HG02678 (cell line): ENCODE results near the gene MRPL39.
"Not testable (repeated sequence)": the region's sequence is repeated elsewhere in the genome, so short reads cannot be mapped to it uniquely, and the experiment has no call there.

Experiments
- ATAC-seq: cut with Tn5 transposase; IDR thresholded peaks from one replicate; pipeline ENCODE4 v1.9.1; 2021; ENCODE audit warnings: mild to moderate bottlenecking, moderate library complexity; ENCODE audit not compliant: unreplicated experiment

Gene MRPL39

DNA sequence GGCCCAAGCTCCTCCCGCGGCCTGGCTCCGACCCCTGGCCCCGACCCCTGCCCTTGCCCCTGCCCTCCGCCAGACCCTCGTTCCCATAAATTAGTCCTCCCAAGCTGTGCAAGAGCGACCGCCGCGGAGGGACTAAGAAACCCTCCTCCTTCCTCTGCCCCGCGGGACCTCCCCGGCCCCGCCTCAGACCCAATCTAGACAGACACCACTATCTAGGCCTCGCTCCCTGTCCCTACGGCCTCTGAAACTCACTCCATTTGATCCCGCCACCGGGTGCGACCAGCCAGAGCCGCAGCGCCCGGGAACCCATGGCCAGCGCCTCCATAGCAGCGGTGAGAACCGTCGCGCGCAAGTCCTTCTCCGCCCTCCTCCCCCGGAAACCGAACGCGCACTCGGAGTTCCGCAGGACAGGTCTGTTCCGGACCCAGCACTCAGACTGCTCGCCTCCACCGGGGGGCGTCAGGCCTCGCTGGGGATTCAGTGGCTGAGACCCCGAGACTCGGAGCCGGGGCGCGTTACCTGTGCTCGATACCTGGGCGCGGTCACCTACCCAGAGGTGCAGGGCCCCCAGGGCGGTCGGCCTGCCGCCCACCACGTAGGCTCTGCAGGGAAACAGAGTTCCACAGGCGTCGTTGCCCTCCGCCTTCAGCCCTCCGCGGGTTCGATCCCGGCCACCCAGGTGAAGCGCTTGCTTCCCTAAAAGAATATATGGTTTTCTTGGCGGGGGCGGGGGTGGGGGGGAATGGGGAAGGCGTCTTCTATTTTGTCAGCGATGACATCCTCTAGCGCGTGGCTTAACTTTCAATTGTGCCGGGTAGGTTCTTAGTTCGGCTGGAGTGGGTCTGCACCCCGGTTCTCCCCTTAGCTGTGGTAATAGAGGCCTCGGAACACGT is at the start of gene MRPL39:
Gene MRPL39, minus strand, starts transcription at position 331 of the 893 bp plus-strand sequence. Its CDS starts 6 bp downstream, at position 325.
- ATAC-seq = peak; percentile 97

DNA sequence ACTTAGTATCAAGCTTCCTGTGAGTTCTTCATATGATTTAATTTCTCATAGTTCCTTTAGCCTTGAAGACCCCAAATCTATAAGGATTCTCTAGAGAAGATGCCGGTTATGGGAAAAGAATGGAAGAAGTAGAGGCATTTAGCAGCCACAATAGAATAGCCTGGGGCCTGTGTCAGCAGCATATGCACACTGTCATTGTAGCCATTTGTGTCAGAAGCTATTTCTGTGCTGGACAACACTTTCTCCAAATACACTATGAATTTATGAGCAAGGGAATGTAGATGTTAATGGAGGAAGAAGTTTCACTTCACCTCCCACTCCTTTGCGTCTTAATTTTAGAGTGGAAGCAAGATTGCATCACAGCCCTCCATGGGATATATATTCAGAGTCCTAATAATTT is 49.1 kb upstream of the MRPL39 start:
- ATAC-seq = no peak

DNA sequence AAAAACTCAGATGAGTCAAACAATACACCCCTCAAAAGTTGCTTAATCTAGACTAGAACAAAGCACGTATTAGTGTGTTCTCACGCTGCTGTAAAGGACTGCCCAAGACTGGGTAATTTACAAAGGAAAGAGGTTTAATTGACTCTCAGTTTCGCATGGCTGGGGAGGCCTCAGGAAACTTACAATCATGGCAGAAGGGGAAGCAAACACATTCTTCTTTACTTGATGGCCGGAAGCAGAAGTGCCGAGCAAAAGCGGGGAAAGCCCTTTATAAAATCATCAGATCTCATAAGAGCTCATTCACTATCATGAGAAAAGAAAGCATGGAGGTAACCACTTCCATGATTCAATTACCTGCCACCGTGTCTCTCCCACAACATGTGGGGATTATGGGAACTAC is 41.9 kb upstream of the MRPL39 start:
- no peak for ATAC-seq

DNA sequence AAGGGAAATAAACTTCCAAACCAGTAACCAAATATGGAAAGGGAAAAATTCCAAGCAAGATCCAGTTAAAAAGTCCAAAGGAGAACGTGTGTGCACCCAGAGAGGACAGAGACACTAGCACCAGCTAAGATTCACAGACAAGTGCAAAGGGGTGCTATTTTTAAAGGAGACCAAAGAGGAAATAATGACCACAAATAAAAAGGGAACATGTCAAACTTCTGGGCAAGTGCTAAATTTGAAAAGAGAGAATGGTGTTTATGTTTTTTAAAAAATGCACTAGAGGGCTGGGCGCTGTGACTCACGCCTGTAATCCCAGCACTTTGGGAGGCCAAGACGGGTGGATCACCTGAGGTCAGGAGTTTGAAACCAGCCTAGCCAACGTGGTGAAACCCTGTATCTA is 40.4 kb upstream of the MRPL39 start:
- ATAC-seq = no peak

DNA sequence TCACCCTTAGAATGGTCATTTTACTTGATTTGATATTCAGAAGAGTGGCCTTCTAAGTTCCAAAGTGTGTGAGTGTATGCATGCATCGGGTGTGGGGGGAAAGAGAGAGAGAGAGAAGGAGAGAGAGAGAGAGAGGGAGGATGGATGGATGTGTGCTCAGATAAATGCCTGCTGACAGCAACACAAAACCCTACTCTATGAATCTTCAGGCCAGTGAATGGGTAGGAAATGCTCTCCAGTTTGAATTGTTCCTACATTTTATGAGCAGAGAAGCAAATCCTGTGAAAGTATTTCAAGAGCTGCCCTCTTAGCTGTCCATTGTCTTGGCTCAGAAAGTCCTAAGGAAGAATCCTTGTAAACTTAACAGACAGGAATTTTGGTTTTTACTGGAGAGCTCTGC is 39.2 kb upstream of the MRPL39 start:
- ATAC-seq = no peak

DNA sequence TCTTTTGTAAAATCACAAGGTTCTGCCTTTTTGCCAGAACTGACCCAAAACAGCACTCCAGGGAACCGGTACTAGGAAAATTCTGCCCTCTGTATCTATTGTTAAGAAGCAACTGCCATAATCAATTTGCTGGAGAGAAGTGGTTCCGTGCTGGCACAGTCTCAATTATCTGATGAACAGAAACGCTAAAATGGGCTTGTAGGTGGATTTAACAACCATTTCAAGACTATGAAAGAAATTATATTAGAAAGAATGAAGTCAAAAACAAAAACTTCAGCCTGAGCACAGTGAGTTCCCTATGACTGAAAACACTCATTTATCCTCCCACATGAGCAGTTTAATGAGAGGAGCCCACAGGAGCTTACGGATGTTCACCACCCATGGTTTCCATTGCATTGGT is 36.2 kb upstream of the MRPL39 start:
- ATAC-seq = no peak

DNA sequence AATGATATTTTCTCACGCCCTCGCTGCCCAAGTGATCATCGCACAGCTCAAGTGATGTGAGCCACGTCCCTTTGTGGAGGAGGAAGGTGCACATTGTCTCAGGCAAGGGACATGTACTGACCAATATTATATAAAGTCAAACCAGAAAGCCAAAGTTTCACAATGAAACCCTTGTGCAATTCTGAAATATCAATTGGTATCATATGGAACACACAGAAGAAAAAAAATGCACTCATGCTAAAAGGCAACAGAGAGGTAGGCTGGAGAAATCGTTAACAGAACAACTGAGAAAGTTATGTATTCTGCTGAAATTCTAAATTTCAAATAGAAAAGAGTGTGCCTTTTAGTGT is 33.6 kb upstream of the MRPL39 start:
- ATAC-seq = no peak

DNA sequence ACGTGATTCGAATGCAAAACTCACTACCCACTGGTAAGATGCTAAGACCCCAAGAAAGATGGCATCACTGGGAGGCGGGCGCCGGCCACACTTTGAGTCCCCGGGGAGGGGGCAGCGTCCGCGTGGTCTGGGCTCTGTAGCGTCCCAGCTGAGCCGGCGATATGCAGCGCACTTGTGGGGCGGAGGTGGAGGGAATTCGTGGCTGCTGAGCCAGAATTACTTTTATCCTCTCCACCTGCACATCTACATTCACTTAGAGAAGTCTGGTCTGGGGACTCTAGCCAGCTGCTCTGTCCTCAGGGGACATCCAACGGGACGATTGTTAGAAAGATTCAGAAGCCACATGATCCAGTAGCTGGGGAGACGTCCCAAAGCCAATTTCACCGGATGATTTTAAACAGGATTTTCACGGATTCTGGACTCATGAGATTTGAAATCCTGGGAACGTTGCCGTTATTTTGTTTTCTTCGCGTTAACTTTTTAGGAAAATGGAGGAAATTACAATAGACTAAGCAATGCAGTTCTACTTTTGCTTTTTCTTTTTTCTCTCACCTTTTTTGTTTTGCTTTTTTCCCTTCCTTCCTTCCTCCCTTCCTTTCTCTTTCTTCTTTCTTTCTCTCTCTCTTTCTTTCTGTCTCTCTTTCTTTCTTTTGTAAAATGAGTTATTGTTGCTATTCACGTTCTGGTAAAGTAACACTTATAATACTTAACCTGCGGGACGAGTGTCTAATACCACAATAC is 33.1 kb upstream of the MRPL39 start:
- ATAC-seq = peak; percentile 29

DNA sequence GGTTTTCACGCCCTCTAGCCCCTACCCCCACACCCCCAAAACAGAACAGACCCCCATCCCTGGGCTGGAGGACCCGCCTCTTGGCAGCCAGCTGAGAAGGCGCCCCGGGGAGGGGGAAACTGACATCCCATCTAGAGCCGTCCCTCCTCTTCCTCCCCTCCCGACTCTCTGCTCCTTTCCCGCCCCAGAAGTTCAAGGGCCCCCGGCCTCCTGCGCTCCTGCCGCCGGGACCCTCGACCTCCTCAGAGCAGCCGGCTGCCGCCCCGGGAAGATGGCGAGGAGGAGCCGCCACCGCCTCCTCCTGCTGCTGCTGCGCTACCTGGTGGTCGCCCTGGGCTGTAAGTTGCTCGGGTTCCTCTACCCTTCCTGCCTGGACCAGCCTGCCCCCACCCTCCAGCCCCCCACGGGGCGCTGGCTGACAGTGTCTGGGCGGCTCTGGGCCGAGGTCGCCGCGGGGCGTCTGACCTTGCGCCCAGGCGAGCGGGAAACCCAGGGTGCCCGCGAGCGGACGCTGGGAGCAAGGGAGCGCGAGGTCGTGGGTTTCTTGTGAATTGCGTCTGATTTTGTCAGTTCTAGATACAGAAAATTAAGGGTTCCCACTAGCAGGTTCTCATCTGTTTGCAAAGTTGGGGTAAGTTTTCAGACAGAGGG is 32.4 kb upstream of the MRPL39 start:
- peak; percentile 75 for ATAC-seq

DNA sequence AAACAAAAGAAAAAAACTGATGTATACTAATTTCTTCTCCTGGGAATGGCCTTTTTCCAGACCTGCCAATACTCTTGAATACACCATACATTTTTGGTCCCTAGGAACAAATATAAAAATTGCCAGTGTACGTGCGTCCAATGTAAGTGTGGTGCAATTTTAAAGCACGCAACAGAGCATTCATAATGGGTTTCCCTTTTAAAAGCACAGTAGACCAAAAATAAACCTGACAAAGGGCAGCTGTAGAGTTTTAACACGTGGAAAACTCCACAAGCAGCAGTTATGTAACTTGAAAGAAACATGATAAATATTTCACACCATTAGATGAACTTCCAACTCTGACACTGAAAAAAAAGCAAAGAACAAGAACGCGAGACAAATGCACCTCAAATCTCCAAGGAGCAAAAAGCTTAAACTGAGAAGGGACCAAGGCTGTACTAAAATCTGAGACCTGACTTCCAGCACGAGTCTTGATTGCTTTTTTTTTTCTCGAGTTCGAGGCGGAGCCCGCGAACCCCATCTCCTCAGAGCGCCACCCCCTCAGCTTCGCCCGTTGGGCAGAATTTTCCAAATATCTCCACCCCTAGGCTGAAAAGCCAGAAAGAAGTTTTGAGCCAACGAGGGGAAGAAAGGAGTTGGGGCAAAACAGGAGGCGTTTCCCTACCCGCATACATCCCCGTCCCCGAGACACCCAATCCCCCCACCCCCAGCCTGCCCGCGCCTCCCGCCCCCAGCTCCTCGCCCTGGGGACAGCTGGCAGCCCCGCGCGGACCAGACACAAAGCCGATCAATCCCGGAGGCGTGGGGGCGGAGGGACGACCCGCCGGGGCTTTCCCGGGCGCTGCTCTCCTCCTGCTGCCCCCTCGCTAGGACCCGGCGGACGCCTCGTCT is 31.6 kb upstream of the MRPL39 start, which contains the start of gene JAM2:
Gene JAM2, plus strand, starts transcription at position 599 of the 891 bp plus-strand sequence. CDS start 564 bp downstream, outside the sequence.
- peak; percentile 45 for ATAC-seq

DNA sequence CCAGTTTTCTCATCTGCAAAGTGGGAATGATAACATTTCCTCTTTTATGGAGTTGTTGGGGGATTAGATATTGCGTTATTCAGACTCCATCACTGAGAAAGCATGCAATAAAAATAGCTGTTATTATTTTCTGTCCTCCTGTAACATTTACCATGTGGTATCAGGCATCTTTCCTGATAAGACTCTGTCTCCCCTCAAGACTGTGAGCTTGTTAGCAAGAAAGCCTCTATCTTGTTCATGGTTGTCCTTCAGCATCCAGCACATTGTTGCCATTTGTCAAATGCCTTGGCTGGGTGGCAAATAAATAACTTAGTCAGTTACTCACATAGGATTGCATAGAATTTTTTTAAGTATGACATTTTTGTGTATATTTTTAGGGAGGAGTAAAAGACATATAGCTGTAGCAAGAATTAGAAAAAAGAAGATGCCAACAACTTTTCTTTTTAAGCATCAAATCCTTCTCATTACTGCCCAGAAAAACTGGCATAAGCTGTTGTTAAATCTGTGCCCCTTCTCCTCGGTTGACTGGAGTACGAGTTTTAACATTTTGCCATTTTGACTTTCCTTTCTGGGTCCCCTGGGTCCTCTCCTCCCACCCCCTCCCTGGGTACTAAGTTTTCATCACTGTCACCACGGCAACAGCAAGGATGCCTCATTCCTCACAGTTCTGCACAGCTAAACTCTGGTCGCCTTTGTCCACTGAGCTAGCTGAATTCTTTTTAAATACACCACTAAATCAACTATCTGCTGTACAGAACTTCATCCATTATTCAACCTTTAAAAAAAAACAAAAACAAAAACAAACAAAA is 30.8 kb upstream of the MRPL39 start:
- no peak for ATAC-seq

DNA sequence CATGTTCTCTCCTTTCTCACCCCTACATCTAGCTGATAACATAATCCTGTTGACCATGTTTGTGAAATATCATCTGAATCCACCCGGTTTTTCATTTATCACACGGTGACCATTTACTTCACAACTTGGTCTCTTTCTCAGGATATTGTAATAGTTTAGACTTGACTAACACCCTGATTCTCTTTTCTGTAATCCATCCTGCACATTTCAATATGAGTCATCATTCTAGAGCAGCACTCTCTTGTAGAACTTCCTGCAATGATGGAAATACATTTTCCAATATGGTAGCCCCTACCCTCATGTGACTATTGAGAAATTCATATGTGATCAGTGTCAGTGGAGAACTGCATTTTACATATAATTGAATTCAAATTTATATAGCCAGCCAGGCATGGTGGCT is 29.4 kb upstream of the MRPL39 start:
- ATAC-seq = no peak

DNA sequence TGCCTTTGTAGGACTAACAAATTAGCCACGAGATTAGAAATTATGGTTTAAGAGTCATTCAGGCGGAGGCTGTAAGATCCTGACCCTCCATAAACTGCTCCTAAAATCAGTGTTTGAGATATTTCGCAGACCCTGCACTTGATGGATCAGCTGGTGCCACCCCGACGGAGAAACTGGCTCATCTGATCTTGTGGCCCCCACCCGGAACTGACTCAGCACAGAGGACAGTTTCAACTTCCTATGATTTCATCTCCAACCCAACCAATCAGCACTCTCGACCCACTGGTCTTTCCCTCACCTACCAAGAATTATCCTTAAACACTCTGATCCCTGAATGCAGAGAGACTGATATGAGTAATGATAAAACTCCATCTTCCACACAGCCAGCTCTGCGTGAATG is 28.0 kb upstream of the MRPL39 start:
- ATAC-seq = no peak

DNA sequence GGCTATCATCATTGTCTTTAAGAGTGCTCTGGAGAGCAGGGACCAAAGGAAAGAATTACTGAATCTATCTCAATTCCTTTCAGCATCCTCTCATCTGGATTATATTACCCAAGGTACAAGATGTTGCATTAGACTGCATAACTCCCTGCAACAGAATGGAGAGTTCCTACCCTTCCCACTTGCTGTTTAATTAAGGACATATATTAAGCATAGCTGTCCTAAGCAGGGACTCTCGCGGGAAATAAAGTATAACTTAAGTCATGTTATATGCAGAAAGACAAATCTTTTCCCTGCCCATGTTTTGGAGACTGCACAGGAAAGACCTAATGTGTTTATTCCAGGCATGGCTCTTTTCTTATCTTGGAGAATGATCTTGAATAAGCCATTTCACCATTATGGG is 25.0 kb upstream of the MRPL39 start:
- ATAC-seq = no peak

DNA sequence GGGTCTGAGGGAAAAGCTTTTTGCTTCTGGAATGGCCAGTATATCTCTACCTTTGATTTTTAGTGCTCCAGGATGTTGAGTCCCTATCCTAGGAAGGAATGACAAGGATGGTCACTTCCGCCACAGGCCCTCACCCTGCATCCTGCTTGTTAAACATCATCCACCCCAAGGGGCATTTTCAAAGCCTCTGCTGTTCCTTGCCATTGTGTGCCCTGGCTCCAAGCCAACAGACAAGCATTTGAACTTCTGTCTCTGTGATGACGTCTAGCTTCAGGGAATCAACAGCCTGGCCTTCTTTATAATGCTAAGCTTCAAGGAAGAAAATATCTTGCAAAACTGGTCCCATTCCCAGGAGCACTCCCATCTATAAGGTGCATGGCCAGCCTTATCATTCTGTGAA is 19.5 kb upstream of the MRPL39 start:
- ATAC-seq = no peak

DNA sequence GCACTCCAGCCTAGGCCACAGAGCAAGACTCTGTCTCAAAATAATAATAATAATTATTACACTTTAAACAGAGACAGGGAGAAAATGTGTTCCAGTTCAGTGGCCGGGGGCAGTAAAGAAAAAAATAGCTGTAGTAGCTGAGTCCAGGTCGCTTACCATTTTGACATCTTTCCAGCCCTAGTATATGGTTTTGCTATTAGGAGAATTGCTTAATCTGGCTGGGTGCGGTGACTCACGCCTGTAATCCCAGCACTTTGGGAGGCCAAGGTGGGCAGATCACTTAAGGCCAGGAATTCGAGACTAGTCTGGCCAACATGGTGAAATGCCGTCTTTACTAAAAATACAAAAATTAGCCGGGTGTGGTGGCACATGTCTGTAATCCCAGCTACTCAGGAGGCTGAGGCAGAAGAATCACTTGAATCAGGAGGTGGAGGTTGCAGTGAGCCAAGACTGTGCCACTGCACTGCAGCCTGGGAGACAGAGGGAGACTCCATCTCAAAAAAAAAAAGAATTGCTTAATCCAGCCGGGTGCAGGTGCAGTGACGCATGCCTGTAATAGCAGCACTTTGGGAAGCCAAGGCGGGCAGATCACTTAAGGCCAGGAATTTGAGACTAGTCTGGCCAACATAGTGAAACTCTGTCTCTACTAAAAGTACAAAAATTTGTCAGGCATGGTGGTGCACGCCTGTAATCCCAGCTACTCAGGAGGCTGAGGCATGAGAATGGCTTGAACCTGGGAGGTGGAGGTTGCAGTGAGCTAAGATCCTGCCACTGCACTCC is 18.7 kb upstream of the MRPL39 start:
- not testable (repeated sequence) for ATAC-seq

DNA sequence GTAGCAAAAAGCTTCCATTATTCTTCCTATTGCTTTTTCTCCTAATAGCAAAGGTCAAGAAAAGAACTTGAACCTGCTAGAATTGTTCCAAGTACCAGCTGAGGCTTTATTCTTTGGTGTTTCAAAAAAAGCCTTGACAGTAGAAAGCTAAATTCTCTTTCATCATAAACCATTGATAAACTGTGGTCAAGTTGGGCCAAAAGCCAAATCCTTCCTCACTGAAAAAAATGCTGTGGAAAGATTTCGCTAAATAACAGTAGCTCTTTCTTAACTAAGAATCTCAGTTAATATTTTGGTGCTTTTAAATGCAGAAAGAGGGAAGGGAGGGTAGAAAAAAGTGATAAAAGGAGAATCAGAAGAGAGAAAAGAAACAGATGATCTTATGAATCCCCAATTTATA is 17.8 kb upstream of the MRPL39 start:
- ATAC-seq = no peak

DNA sequence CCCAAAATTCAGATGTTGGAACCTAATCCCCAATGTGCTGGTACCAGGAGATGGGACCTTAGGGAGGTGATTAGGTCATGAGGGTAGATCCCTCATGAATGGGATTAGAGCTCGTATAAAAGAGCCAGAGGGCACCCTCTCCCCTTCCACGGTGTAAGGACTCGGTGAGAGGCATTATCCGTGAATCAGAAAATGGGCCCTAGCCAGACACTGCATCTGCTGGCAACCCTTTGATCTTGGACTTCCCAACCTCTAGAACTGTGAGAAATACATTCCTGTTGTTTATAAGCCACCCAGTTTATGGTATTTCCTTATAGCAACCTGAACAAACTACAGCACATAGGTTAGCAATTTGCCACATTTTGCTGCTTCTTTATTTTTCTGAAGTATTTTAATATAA is 17.2 kb upstream of the MRPL39 start:
- no peak for ATAC-seq

DNA sequence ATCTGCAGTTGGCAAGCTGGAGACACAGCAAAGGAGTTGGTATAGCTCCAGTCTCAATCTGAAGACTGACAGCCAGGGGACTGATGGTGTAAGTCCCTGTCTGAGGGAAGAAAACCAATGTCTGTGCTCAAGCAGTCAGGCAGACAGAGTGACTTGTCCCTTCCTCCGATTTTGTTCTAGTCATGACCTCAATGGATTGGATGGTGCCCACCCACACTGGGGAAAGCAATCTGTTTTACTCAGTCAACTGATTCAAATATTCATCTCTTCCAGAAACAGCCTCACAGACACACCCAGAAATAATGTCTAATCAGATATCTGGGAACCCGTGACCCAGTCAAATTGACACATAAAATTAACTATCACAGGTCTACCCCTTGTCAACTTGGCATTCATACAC is 11.9 kb upstream of the MRPL39 start:
- ATAC-seq = no peak
